KMS-11 (cell line): ENCODE measurements around the gene SWT1.

Experiments
- H2AFZ ChIP-seq: fragments of 200-600 bp; sonication (generic); 2 replicates; pipeline ENCODE4 v1.6.1; 2016; ENCODE audit warnings: antibody characterized with exemption, mixed run types, low read depth
- H3K27ac ChIP-seq: fragments of 200-600 bp; sonication (generic); 2 replicates; pipeline ENCODE4 v1.6.1; 2016; ENCODE audit warnings: mild to moderate bottlenecking, mixed run types
- H3K27me3 ChIP-seq: fragments of 200-600 bp; sonication (generic); 2 replicates; pipeline ENCODE4 v1.6.1; 2017; ENCODE audit warnings: mild to moderate bottlenecking, low read depth, mixed run types, moderate library complexity; ENCODE audit not compliant: insufficient read depth
- H3K36me3 ChIP-seq: fragments of 200-600 bp; sonication (generic); 2 replicates; pipeline ENCODE4 v1.6.1; 2017; ENCODE audit warnings: mild to moderate bottlenecking, mixed run types; ENCODE audit not compliant: insufficient read depth
- H3K4me1 ChIP-seq: fragments of 200-600 bp; sonication (generic); 2 replicates; pipeline ENCODE4 v1.6.1; 2016; ENCODE audit warnings: mild to moderate bottlenecking, low read depth, mixed run types; ENCODE audit not compliant: poor library complexity, severe bottlenecking
- H3K4me2 ChIP-seq: fragments of 200-600 bp; sonication (generic); 2 replicates; pipeline ENCODE4 v1.7.0; 2016; ENCODE audit warnings: mild to moderate bottlenecking, mixed run types
- H3K4me3 ChIP-seq: fragments of 200-600 bp; sonication (generic); IDR thresholded peaks from 2 replicates; pipeline ENCODE4 v1.6.1; 2017; ENCODE audit warnings: low read depth, low read length, mixed read lengths; ENCODE audit not compliant: insufficient read depth
- H3K79me2 ChIP-seq: fragments of 200-600 bp; sonication (generic); 2 replicates; pipeline ENCODE4 v1.6.1; 2016; ENCODE audit warnings: low read depth, mixed run types; ENCODE audit not compliant: insufficient read depth
- H3K9ac ChIP-seq: fragments of 200-600 bp; sonication (generic); 2 replicates; pipeline ENCODE4 v1.6.1; 2016; ENCODE audit warnings: mild to moderate bottlenecking, mixed run types
- H4K20me1 ChIP-seq: fragments of 200-600 bp; sonication (generic); 2 replicates; pipeline ENCODE4 v1.6.1; 2016; ENCODE audit warnings: mild to moderate bottlenecking, mixed run types; ENCODE audit not compliant: insufficient read depth
- TF ChIP-seq, protein P1 (sequence below): fragments of 200-600 bp; sonication (generic); conservative IDR thresholded peaks from 2 replicates; pipeline ENCODE4 v1.6.1; 2017; ENCODE audit warnings: low read depth, mild to moderate bottlenecking, antibody characterized with exemption, low read length, moderate library complexity, mixed read lengths

The SWT1 gene

DNA sequence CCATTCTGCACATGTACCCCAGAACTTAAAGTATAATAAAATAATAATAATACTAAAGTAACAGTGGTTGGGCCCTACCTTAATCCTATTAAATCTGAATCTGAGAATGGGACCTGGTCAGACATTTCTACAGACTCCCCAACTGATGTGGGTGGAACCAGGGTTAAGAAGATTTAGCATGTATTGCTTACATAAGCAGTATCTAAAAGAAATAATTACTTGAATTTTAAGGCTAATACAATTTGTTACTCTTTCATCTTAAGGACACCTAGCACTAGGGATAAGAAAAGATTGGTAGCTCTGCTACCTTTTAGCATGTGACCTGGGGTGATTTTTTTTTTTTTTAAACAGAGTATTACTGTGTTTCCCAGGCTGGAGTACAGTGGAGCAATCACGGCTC, 80.7 kb downstream of the SWT1 start:
- Histone ChIP-seq H3K9ac (no peak overlapping the region), H2AFZ (no peak overlapping the region), H3K4me1 (peaks cover 26% of the 10 kb centered on the region), H3K4me2 (no peak overlapping the region), H3K27ac (no peak overlapping the region), H3K27me3 (no peaks in the 10 kb centered on the region), H3K4me3 (no peak overlapping the region), H4K20me1 (no peaks in the 10 kb centered on the region), H3K79me2 (no peaks in the 10 kb centered on the region), H3K36me3 (no peaks in the 10 kb centered on the region)
- TF ChIP-seq, protein P1, sequence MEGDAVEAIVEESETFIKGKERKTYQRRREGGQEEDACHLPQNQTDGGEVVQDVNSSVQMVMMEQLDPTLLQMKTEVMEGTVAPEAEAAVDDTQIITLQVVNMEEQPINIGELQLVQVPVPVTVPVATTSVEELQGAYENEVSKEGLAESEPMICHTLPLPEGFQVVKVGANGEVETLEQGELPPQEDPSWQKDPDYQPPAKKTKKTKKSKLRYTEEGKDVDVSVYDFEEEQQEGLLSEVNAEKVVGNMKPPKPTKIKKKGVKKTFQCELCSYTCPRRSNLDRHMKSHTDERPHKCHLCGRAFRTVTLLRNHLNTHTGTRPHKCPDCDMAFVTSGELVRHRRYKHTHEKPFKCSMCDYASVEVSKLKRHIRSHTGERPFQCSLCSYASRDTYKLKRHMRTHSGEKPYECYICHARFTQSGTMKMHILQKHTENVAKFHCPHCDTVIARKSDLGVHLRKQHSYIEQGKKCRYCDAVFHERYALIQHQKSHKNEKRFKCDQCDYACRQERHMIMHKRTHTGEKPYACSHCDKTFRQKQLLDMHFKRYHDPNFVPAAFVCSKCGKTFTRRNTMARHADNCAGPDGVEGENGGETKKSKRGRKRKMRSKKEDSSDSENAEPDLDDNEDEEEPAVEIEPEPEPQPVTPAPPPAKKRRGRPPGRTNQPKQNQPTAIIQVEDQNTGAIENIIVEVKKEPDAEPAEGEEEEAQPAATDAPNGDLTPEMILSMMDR, result no peak

DNA sequence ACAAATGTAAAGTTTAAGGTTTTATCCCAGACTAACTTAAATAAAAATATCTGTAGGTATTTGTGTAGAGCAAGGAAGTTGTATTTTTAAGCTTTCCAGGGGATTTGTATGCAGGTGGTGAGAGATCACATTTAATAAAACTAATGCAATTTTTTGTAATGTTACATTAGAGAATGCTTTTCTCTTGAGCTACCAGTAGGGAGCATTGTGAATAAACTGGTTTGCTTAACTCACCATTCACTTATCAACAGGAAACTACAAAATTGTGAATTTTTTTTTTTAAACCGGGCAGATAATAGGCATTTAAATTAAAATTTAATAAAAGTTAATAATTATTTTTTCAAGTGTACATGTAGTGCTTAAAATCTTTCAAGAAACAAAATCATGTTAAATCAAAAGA, 81.5 kb downstream of the SWT1 start:
- TF ChIP-seq, protein P1, result peak; percentile 47; the same call in 1 of the 2 replicates

DNA sequence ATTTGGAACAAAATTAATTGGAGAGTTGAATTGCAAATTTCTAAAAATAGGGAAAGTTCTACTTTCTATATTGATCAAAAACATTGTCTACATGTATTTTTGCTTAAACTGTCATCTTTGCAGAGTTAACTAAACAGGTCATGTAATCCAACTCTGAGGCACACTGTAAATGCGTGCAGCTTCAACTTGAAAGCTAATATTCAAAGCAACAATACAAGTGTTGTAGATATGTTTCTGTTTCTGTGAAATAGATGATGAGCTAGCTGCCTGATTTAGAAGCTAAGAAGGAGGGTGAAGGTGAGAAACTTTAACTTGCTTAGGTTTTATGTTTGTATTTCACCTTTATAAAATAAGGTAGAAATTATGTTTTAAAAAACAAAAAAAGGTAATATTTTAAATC, 82.9 kb downstream of the SWT1 start:
- Histone ChIP-seq H3K79me2 (no peaks in the 10 kb centered on the region), H3K27me3 (no peaks in the 10 kb centered on the region), H3K9ac (no peak overlapping the region), H3K4me2 (no peak overlapping the region), H3K4me3 (no peak overlapping the region), H3K4me1 (peaks cover 26% of the 10 kb centered on the region), H4K20me1 (no peaks in the 10 kb centered on the region), H3K36me3 (no peaks in the 10 kb centered on the region), H3K27ac (no peak overlapping the region), H2AFZ (no peak overlapping the region)
- TF ChIP-seq, protein P1, result no peak

More for the DNA sequence above, 81.5 kb downstream of the SWT1 start:
- Histone ChIP-seq H3K4me1 (peaks cover 26% of the 10 kb centered on the region), H3K36me3 (no peaks in the 10 kb centered on the region), H4K20me1 (no peaks in the 10 kb centered on the region), H3K4me2 (no peak overlapping the region), H3K9ac (no peak overlapping the region), H2AFZ (no peak overlapping the region), H3K4me3 (no peak overlapping the region), H3K27me3 (no peaks in the 10 kb centered on the region), H3K27ac (no peak overlapping the region), H3K79me2 (no peaks in the 10 kb centered on the region)

DNA sequence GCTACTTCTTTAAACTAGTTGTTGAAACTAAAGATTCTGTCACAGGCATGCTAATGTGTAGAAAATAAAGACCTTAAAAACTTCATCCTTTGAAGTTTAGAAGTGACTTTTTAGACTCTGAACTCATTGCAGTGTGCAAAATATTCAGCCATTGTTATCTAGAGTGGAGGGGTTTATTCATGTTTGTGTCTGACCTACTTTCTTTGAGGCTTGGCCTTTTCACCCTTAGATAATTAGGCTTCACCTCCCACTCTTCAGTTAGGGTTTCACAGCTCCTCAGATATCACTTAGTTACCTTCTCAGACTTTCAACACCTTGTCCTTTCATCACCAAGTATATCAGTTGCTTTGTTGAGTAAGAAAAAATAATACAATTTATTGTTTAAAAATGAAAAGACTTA, 84.2 kb downstream of the SWT1 start:
- Histone ChIP-seq H3K36me3 (no peaks in the 10 kb centered on the region), H3K27me3 (no peaks in the 10 kb centered on the region), H3K27ac (no peak overlapping the region), H4K20me1 (no peaks in the 10 kb centered on the region), H3K79me2 (no peaks in the 10 kb centered on the region), H3K4me1 (peaks cover 26% of the 10 kb centered on the region), H3K4me3 (no peak overlapping the region), H3K4me2 (peak overlapping the region; percentile 1; the same call in 1 of the 2 replicates), H3K9ac (no peak overlapping the region), H2AFZ (no peak overlapping the region)
- TF ChIP-seq, protein P1, result no peak
